Ishikawa (cell line): Measurements from ENCODE around the gene CAMK2N1.

Experiments used
- CEBPB ChIP-seq: IDR thresholded peaks from 2 replicates; pipeline ENCODE4 v1.6.1; 2012
- CREB1 ChIP-seq: IDR thresholded peaks from 2 replicates; pipeline ENCODE4 v1.6.1; 2012; ENCODE audit warnings: low read depth
- EGR1 ChIP-seq: IDR thresholded peaks from 2 replicates; pipeline ENCODE4 v1.6.1; 2012
- EP300 ChIP-seq: IDR thresholded peaks from 2 replicates; pipeline ENCODE4 v1.6.1; 2012; ENCODE audit warnings: borderline replicate concordance
- FOXM1 ChIP-seq: IDR thresholded peaks from 2 replicates; pipeline ENCODE4 v1.6.1; 2012; ENCODE audit warnings: low read depth, borderline replicate concordance
- MAX ChIP-seq: IDR thresholded peaks from 2 replicates; pipeline ENCODE4 v1.6.1; 2012
- NFIC ChIP-seq: IDR thresholded peaks from 2 replicates; pipeline ENCODE4 v1.6.1; 2012
- RAD21 ChIP-seq: IDR thresholded peaks from 2 replicates; pipeline ENCODE4 v1.6.1; 2012; ENCODE audit warnings: low read depth
- REST ChIP-seq: IDR thresholded peaks from 2 replicates; pipeline ENCODE4 v1.6.1; 2012; ENCODE audit warnings: low read depth, mild to moderate bottlenecking
- TAF1 ChIP-seq: IDR thresholded peaks from 2 replicates; pipeline ENCODE4 v1.6.1; 2012; ENCODE audit warnings: low read depth, mild to moderate bottlenecking
- TCF12 ChIP-seq: IDR thresholded peaks from 2 replicates; pipeline ENCODE4 v1.6.1; 2012; ENCODE audit warnings: low read depth
- TEAD4 ChIP-seq: IDR thresholded peaks from 2 replicates; pipeline ENCODE4 v1.6.1; 2012
- USF1 ChIP-seq: IDR thresholded peaks from 2 replicates; pipeline ENCODE4 v1.6.1; 2012
- YY1 ChIP-seq: IDR thresholded peaks from 2 replicates; pipeline ENCODE4 v1.6.1; 2012; ENCODE audit warnings: low read depth
- ZBTB7A ChIP-seq: IDR thresholded peaks from 2 replicates; pipeline ENCODE4 v1.6.1; 2012; ENCODE audit warnings: low read depth

CAMK2N1 gene

GRCh38 chr1:20507248-20507563 is 21.2 kb upstream of the CAMK2N1 start:
- no peak for TF ChIP-seq CREB1

GRCh38 chr1:20505488-20505887 is 19.5 kb upstream of the CAMK2N1 start:
- TF ChIP-seq REST (no peak), CEBPB (no peak), RAD21 (no peak), FOXM1 (no peak), NFIC (no peak), TEAD4 (no peak), TCF12 (no peak)

GRCh38 chr1:20500716-20501115 is 14.7 kb upstream of the CAMK2N1 start:
- TF ChIP-seq RAD21 = no peak
- no peak for TF ChIP-seq TAF1
- TF ChIP-seq TEAD4 = no peak
- no peak for TF ChIP-seq USF1
- no peak for TF ChIP-seq EP300
- TF ChIP-seq MAX = no peak
- no peak for TF ChIP-seq CREB1
- no peak for TF ChIP-seq EGR1
- TF ChIP-seq TCF12 = no peak
- TF ChIP-seq NFIC = no peak
- TF ChIP-seq YY1 = no peak
- TF ChIP-seq REST = no peak
- TF ChIP-seq FOXM1 = no peak
- TF ChIP-seq CEBPB = no peak
- TF ChIP-seq ZBTB7A = no peak

- no peak for TF ChIP-seq USF1
- no peak for TF ChIP-seq EP300
- no peak for TF ChIP-seq NFIC
- no peak for TF ChIP-seq MAX
These were observed 13.7 kb upstream of the CAMK2N1 start for GRCh38 chr1:20499718-20500117.

- no peak for TF ChIP-seq USF1
- TF ChIP-seq RAD21 = no peak
- no peak for TF ChIP-seq CEBPB
- no peak for TF ChIP-seq NFIC
- no peak for TF ChIP-seq TCF12
- no peak for TF ChIP-seq EP300
- no peak for TF ChIP-seq TAF1
- TF ChIP-seq FOXM1 = no peak
- no peak for TF ChIP-seq REST
- no peak for TF ChIP-seq MAX
These were observed 13.1 kb upstream of the CAMK2N1 start for GRCh38 chr1:20499105-20499504.
